GM18873 (cell line): ENCODE results near the gene TBL1XR1.
A peak's percentile ranks its signal among the peaks of the same experiment; 100 is the strongest.
"Not testable (repeated sequence)": the region's sequence is repeated elsewhere in the genome, so short reads cannot be mapped to it uniquely, and the experiment has no call there.

Source experiments
- ATAC-seq: cut with Tn5 transposase; IDR thresholded peaks from one replicate; pipeline ENCODE4 v1.9.1; 2021; ENCODE audit warnings: mild to moderate bottlenecking, moderate library complexity, moderate number of reproducible peaks; ENCODE audit not compliant: unreplicated experiment, low FRiP score

The TBL1XR1 gene

GRCh38 chr3:177146646-177147045, 50.6 kb downstream of the TBL1XR1 start:
- no peak for ATAC-seq

GRCh38 chr3:177145954-177146353, 51.3 kb downstream of the TBL1XR1 start:
- no peak for ATAC-seq

GRCh38 chr3:177145381-177145780, 51.9 kb downstream of the TBL1XR1 start:
- peak; percentile 17 for ATAC-seq

GRCh38 chr3:177144922-177145321, 52.4 kb downstream of the TBL1XR1 start:
- ATAC-seq, result peak; percentile 72

- no peak for ATAC-seq
Measured at GRCh38 chr3:177141899-177142646, 55.2 kb downstream of the TBL1XR1 start.

- no peak for ATAC-seq
Measured at GRCh38 chr3:177141471-177141870, 55.8 kb downstream of the TBL1XR1 start.

GRCh38 chr3:177139220-177139619, 58.1 kb downstream of the TBL1XR1 start:
- ATAC-seq, result not testable (repeated sequence)

GRCh38 chr3:177137774-177138705, 59.2 kb downstream of the TBL1XR1 start:
- no peak for ATAC-seq

GRCh38 chr3:177136741-177137140, 60.5 kb downstream of the TBL1XR1 start:
- ATAC-seq, result no peak

GRCh38 chr3:177135841-177136492, 61.3 kb downstream of the TBL1XR1 start:
- ATAC-seq, result no peak

GRCh38 chr3:177134816-177135210, 62.5 kb downstream of the TBL1XR1 start:
- ATAC-seq, result no peak

GRCh38 chr3:177133860-177134815, 63.1 kb downstream of the TBL1XR1 start:
- ATAC-seq, result no peak

- ATAC-seq, result no peak
Measured at GRCh38 chr3:177131927-177132636, 65.2 kb downstream of the TBL1XR1 start.

GRCh38 chr3:177127008-177127407, 70.3 kb downstream of the TBL1XR1 start:
- no peak for ATAC-seq

GRCh38 chr3:177126015-177126773, 71.1 kb downstream of the TBL1XR1 start:
- ATAC-seq, result no peak

- no peak for ATAC-seq
Measured at GRCh38 chr3:177124882-177125281, 72.4 kb downstream of the TBL1XR1 start.

GRCh38 chr3:177123822-177124221, 73.5 kb downstream of the TBL1XR1 start:
- no peak for ATAC-seq

- ATAC-seq, result no peak
Measured at GRCh38 chr3:177122183-177122856, 75.0 kb downstream of the TBL1XR1 start.
